Gastroesophageal sphincter (tissue), 3 donors: Measurements from ENCODE around the gene PDZD7.

Experiments
- POLR2A ChIP-seq, 2 donors: fragments of 450-650 bp; IDR thresholded peaks; one replicate each; pipeline ENCODE4 v1.6.1; 2017; ENCODE audit warnings: antibody characterized with exemption in 2 of 2, mild to moderate bottlenecking in 2 of 2, moderate library complexity in 1 of 2
- POLR2AphosphoS5 ChIP-seq: sonication (generic); formaldehyde crosslinking; IDR thresholded peaks from one replicate; pipeline ENCODE4 v1.6.1; 2017; ENCODE audit warnings: antibody characterized with exemption
- TF ChIP-seq, protein P1 (sequence below), 4 experiments: fragments of 200-600 bp in 2 of 4; fragments of 450-650 bp in 2 of 4; sonication (generic) in 1 of 4; IDR thresholded peaks; one replicate each; pipeline ENCODE4 v1.5.1; 2017 to 2019; ENCODE audit warnings: antibody characterized with exemption in 4 of 4, mild to moderate bottlenecking in 2 of 4, moderate library complexity in 2 of 4

DNA sequence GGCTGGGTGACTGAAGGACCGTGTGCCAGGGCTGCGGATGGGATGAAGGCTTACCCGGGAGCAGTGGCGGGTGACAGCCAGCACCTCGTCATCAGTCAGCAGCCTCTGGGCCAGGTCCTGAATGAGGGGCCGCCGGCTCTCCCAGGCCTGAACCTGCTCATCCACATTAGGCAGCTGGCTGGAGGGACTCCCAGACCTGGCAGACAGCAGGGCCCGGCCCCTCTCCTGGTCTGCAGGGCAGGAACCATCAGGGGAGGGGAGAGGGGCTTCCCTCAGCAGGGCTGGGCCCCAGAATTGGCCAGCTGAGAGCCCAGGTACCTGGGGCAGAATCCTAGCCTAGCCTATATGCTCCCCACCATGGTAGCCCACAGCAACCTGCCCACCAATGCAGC, 15.4 kb downstream of the PDZD7 start:
- no peak for TF ChIP-seq POLR2AphosphoS5
- TF ChIP-seq, protein P1, sequence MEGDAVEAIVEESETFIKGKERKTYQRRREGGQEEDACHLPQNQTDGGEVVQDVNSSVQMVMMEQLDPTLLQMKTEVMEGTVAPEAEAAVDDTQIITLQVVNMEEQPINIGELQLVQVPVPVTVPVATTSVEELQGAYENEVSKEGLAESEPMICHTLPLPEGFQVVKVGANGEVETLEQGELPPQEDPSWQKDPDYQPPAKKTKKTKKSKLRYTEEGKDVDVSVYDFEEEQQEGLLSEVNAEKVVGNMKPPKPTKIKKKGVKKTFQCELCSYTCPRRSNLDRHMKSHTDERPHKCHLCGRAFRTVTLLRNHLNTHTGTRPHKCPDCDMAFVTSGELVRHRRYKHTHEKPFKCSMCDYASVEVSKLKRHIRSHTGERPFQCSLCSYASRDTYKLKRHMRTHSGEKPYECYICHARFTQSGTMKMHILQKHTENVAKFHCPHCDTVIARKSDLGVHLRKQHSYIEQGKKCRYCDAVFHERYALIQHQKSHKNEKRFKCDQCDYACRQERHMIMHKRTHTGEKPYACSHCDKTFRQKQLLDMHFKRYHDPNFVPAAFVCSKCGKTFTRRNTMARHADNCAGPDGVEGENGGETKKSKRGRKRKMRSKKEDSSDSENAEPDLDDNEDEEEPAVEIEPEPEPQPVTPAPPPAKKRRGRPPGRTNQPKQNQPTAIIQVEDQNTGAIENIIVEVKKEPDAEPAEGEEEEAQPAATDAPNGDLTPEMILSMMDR (IDR thresholded peaks at IDR 0.05), result no peak
- no peak for TF ChIP-seq POLR2A (IDR thresholded peaks at IDR 0.05)
